ENCODE results near the gene UBE2D2. TPM values are rescaled to one million over a fixed set of nuclear protein-coding genes. Genes with fewer than 3 reads are reported as not detected.

Gene UBE2D2
- total and polyA plus RNA-seq, 10 of the 15 experiments (the other 5 are each of a cell fraction or from before 2014, with no cell fraction given): 58.6 to 245 (median 128) TPM

DNA sequence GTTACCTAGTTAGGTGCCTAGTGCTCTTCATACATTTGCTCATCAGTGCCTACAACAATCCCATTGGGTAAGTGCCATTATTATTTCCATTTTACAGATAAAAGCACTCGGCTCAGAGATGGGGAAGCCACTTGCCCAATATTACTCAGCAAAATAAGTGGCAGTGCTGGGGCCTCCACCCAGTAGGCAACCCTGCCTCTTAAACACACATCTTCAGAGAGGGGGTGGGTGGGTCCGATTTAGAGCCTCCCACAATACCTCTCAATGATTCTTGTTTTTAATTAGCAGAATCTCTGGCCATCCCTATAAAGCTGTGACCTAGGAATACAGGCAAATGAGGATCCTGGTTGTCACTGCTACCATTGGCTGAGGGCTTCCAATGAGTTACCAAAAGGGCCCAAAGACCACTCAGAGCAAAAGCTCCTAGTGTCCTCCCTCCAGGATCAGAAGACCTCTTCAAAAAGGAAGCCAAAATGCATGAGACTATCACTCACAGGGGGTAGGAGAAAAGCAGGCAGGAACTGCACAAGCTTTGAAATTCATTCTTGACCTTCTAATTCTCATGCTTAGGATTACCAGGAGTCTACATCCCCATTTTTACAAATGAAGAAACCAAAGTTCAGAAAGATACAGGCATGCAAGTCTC is 36.1 kb upstream of the UBE2D2 start (continued):
- TF ChIP-seq, protein P1, sequence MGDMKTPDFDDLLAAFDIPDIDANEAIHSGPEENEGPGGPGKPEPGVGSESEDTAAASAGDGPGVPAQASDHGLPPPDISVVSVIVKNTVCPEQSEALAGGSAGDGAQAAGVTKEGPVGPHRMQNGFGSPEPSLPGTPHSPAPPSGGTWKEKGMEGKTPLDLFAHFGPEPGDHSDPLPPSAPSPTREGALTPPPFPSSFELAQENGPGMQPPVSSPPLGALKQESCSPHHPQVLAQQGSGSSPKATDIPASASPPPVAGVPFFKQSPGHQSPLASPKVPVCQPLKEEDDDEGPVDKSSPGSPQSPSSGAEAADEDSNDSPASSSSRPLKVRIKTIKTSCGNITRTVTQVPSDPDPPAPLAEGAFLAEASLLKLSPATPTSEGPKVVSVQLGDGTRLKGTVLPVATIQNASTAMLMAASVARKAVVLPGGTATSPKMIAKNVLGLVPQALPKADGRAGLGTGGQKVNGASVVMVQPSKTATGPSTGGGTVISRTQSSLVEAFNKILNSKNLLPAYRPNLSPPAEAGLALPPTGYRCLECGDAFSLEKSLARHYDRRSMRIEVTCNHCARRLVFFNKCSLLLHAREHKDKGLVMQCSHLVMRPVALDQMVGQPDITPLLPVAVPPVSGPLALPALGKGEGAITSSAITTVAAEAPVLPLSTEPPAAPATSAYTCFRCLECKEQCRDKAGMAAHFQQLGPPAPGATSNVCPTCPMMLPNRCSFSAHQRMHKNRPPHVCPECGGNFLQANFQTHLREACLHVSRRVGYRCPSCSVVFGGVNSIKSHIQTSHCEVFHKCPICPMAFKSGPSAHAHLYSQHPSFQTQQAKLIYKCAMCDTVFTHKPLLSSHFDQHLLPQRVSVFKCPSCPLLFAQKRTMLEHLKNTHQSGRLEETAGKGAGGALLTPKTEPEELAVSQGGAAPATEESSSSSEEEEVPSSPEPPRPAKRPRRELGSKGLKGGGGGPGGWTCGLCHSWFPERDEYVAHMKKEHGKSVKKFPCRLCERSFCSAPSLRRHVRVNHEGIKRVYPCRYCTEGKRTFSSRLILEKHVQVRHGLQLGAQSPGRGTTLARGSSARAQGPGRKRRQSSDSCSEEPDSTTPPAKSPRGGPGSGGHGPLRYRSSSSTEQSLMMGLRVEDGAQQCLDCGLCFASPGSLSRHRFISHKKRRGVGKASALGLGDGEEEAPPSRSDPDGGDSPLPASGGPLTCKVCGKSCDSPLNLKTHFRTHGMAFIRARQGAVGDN (IDR thresholded peaks at IDR 0.05): peak; percentile 64
- TF ChIP-seq EED (IDR thresholded peaks at IDR 0.05; ENCODE audit: low read depth) (no peak), IKZF1 (conservative IDR thresholded peaks at IDR 0.05) (no peak; the same call in 1 of the 2 replicates), CBX5 (IDR thresholded peaks at IDR 0.05; ENCODE audit: low read depth) (no peak), NR2F1 (conservative IDR thresholded peaks at IDR 0.05) (0 out of 2 replicates have a peak, but pooled peaks have one; percentile 8), BACH1 (IDR thresholded peaks at IDR 0.05; ENCODE audit: borderline replicate concordance) (no peak; the same call in 1 of the 2 replicates), MXI1 (IDR thresholded peaks at IDR 0.05; ENCODE audit: low read depth, low read length) (no peak), YY1 (IDR thresholded peaks at IDR 0.05; ENCODE audit: low read depth, low read length) (no peak), CTCF (IDR thresholded peaks at IDR 0.05 in 2 of 3, conservative IDR thresholded peaks at IDR 0.05 in 1 of 3; ENCODE audit: control insufficient read depth in 2 of 3, extremely low read depth in 1 of 3, insufficient read depth in 1 of 3, low read depth in 3 of 3, low read length in 3 of 3) (no peak), RBBP5 (conservative IDR thresholded peaks at IDR 0.05) (no peak)
- TF ChIP-seq, protein P2, sequence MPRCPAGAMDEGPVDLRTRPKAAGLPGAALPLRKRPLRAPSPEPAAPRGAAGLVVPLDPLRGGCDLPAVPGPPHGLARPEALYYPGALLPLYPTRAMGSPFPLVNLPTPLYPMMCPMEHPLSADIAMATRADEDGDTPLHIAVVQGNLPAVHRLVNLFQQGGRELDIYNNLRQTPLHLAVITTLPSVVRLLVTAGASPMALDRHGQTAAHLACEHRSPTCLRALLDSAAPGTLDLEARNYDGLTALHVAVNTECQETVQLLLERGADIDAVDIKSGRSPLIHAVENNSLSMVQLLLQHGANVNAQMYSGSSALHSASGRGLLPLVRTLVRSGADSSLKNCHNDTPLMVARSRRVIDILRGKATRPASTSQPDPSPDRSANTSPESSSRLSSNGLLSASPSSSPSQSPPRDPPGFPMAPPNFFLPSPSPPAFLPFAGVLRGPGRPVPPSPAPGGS (IDR thresholded peaks at IDR 0.05; ENCODE audit: borderline replicate concordance, insufficient read depth, low read depth, low read length, poor library complexity, severe bottlenecking): no peak
